IMR-90 (cell line): ENCODE data around the gene FSD1. TPM values are rescaled to one million over a fixed set of nuclear protein-coding genes. Genes with fewer than 3 reads are reported as not detected.

Experiments used
- ATAC-seq: fragments of 200-7000 bp; cut with Tn5 transposase; 2 replicates; pipeline ENCODE4 v1.9.1; 2020; ENCODE audit warnings: low read depth, mild to moderate bottlenecking, moderate library complexity
- BruUV-seq: library from RNA; stranded (reverse); fragments of 400-500 nt; replicated peaks from 2 replicates; lab custom pipeline; 2021; lab: Mats Ljungman, UMichigan
- CTCF ChIA-PET: fragments of 300-600 bp; formaldehyde crosslinking; extraction: SDS; loops from one replicate; lab custom pipeline; 2021; ENCODE audit warnings: antibody characterized with exemption; lab: Yijun Ruan, JAX
- POLR2A ChIA-PET: fragments of 300-600 bp; sonication (Branson Sonifier 250); formaldehyde crosslinking; loops from one replicate; lab custom pipeline; 2022; ENCODE audit warnings: antibody characterized with exemption; ENCODE audit not compliant: unreplicated experiment; lab: Charles Lee
- DNase-seq: peaks from one replicate; pipeline ENCODE4 v3.0.0; 2013
- H2AFZ ChIP-seq: replicated peaks from 2 replicates; pipeline ENCODE3; 2013; ENCODE audit warnings: low read length, mild to moderate bottlenecking; ENCODE audit not compliant: poor library complexity
- H2AK5ac ChIP-seq: 2 replicates; pipeline ENCODE4 v1.6.1; 2013; ENCODE audit warnings: low read depth, low read length, inconsistent platforms
- H2AK9ac ChIP-seq: replicated peaks from 2 replicates; pipeline ENCODE3; 2013; ENCODE audit warnings: mild to moderate bottlenecking, low read depth, low read length, moderate library complexity; ENCODE audit not compliant: poor library complexity
- H2BK120ac ChIP-seq: 2 replicates; pipeline ENCODE4 v1.6.1; 2013; ENCODE audit warnings: low read depth, low read length, inconsistent platforms
- H2BK15ac ChIP-seq: 3 replicates; pipeline ENCODE4 v1.6.1; 2013; ENCODE audit warnings: low read depth, low read length, inconsistent platforms
- H2BK20ac ChIP-seq: 2 replicates; pipeline ENCODE4 v1.6.1; 2013; ENCODE audit warnings: low read depth, mild to moderate bottlenecking, inconsistent platforms, low read length, moderate library complexity
- H2BK5ac ChIP-seq: 2 replicates; pipeline ENCODE4 v1.6.1; 2013; ENCODE audit warnings: mild to moderate bottlenecking, low read depth, low read length, inconsistent platforms; ENCODE audit not compliant: poor library complexity, severe bottlenecking
- H3K14ac ChIP-seq: replicated peaks from 2 replicates; pipeline ENCODE4 v1.6.1; 2013; ENCODE audit warnings: low read depth, low read length, inconsistent platforms
- H3K18ac ChIP-seq: 2 replicates; pipeline ENCODE4 v1.6.1; 2013; ENCODE audit warnings: low read depth, low read length, control low read depth
- H3K23ac ChIP-seq: 2 replicates; pipeline ENCODE4 v1.6.1; 2013; ENCODE audit warnings: low read depth, low read length, inconsistent platforms
- H3K27ac ChIP-seq: 2 replicates; pipeline ENCODE4 v1.5.1; 2013; ENCODE audit warnings: mild to moderate bottlenecking, control low read depth, low read length; ENCODE audit not compliant: insufficient read depth
- H3K27me3 ChIP-seq: 2 replicates; pipeline ENCODE4 v1.6.1; 2013; ENCODE audit warnings: low read length; ENCODE audit not compliant: control insufficient read depth, insufficient read depth
- H3K36me3 ChIP-seq: 2 replicates; pipeline ENCODE4 v1.6.1; 2013; ENCODE audit warnings: low read length, mixed read lengths; ENCODE audit not compliant: control insufficient read depth, insufficient read depth
- H3K4ac ChIP-seq: 2 replicates; pipeline ENCODE4 v1.6.1; 2013; ENCODE audit warnings: low read depth, low read length, inconsistent platforms
- H3K4me1 ChIP-seq: 2 replicates; pipeline ENCODE4 v1.6.1; 2013; ENCODE audit warnings: low read length, mixed read lengths; ENCODE audit not compliant: control insufficient read depth, insufficient read depth
- H3K4me2 ChIP-seq: 2 replicates; pipeline ENCODE4 v1.6.1; 2013; ENCODE audit warnings: low read depth, mild to moderate bottlenecking, control low read depth, low read length, moderate library complexity
- H3K4me3 ChIP-seq: 2 replicates; pipeline ENCODE4 v1.5.1; 2013; ENCODE audit warnings: low read depth, mild to moderate bottlenecking, control low read depth, low read length, moderate library complexity; ENCODE audit not compliant: insufficient read depth
- H3K56ac ChIP-seq: 2 replicates; pipeline ENCODE4 v1.6.1; 2013; ENCODE audit warnings: low read length, inconsistent platforms; ENCODE audit not compliant: insufficient read depth; ENCODE audit errors: extremely low read depth
- H3K79me1 ChIP-seq, 2 experiments: 2 replicates each; pipeline ENCODE4 v1.6.1; 2013; ENCODE audit warnings: low read length in 2 of 2, inconsistent platforms in 1 of 2, low read depth in 1 of 2
- H3K9ac ChIP-seq: 2 replicates; pipeline ENCODE4 v1.6.1; 2013; ENCODE audit warnings: low read depth, low read length, control low read depth
- H3K9me1 ChIP-seq: 2 replicates; pipeline ENCODE4 v1.6.1; 2013; ENCODE audit warnings: low read length, inconsistent platforms; ENCODE audit not compliant: insufficient read depth
- H3K9me3 ChIP-seq: 2 replicates; pipeline ENCODE4 v1.6.1; 2013; ENCODE audit warnings: low read length; ENCODE audit not compliant: control insufficient read depth, insufficient read depth
- H4K20me1 ChIP-seq: 2 replicates; pipeline ENCODE4 v1.6.1; 2013; ENCODE audit warnings: low read length, inconsistent platforms; ENCODE audit not compliant: insufficient read depth
- H4K5ac ChIP-seq: 2 replicates; pipeline ENCODE4 v1.6.1; 2013; ENCODE audit warnings: mild to moderate bottlenecking, low read depth, low read length, control low read depth
- H4K8ac ChIP-seq, 2 experiments: 2 replicates each; pipeline ENCODE4 v1.6.1; 2013; ENCODE audit warnings: low read depth in 2 of 2, low read length in 2 of 2, control low read depth in 1 of 2, inconsistent platforms in 1 of 2
- H4K91ac ChIP-seq: 2 replicates; pipeline ENCODE4 v1.6.1; 2013; ENCODE audit warnings: low read depth, low read length, inconsistent platforms; ENCODE audit not compliant: insufficient read depth
- BHLHE40 ChIP-seq: fragments of 150-350 bp; IDR thresholded peaks from 2 replicates; pipeline ENCODE4 v1.6.1; 2016; ENCODE audit warnings: mild to moderate bottlenecking, low read depth, low read length
- RAD21 ChIP-seq: IDR thresholded peaks from 2 replicates; pipeline ENCODE4 v1.6.1; 2012; ENCODE audit warnings: low read length, improper control_type of control experiment
- RFX5 ChIP-seq: IDR thresholded peaks from 2 replicates; pipeline ENCODE4 v1.8.0; 2012; ENCODE audit warnings: low read depth, mild to moderate bottlenecking, low read length, moderate library complexity
- WGBS, 2 experiments: methylation state at CpG; one replicate each; pipeline versions ENCODE4 v1.1.5 to v1.1.7; 2013; ENCODE audit warnings: missing lambda C conversion rate in 2 of 2; ENCODE audit not compliant: insufficient read length in 1 of 2; ENCODE audit errors: extremely low coverage in 2 of 2; 5-methylcytosine and 5-hydroxymethylcytosine counted together
- dilution Hi-C: fragments of 300-500 bp; cut with HindIII; formaldehyde crosslinking; loops from one replicate; pipeline ENCODE4 v1.14.3; 2018; ENCODE audit warnings: low sequenced_read_pairs; ENCODE audit not compliant: unreplicated experiment
- in situ Hi-C: fragments of 300-500 bp; cut with MboI; formaldehyde crosslinking; loops from 3 replicates; pipeline ENCODE4 v1.14.3; 2019; ENCODE audit warnings: low sequenced_read_pairs, inconsistent platforms, mixed read lengths
- intact Hi-C: fragments of 100-400 bp; cut with micrococcal nuclease; formaldehyde crosslinking; loops from 2 replicates; pipeline ENCODE4 v1.10.0; 2022
- polyA plus RNA-seq, 3 experiments: library from polyadenylated mRNA; depleted of rRNA; stranded (reverse); fragments of >200 nt; gene quantifications; 2 replicates each; pipeline ENCODE4 v1.2.3, GENCODE V29; 2012; ENCODE audit warnings: low replicate concordance in 1 of 3
- total RNA-seq: library from RNA; depleted of rRNA; stranded (reverse); fragments of >200 nt; gene quantifications from 2 replicates; pipeline ENCODE4 v1.2.3, GENCODE V29; 2012

FSD1 gene
- total and polyA plus RNA-seq, 2 of the 4 experiments (the other 2 are of a cell fraction) = 17.4 to 24.4 TPM

GRCh38 chr19:4302243-4302640 is 2.2 kb upstream of the FSD1 start, which contains the start of gene TMIGD2:
TMIGD2 (minus strand) TSS chr19:4302389; CDS start chr19:4302385, 4 bp downstream.
- POLR2A ChIA-PET = no interaction called here

More at GRCh38 chr19:4302243-4302640, 2.2 kb upstream of the FSD1 start, which contains the start of gene TMIGD2:
- Histone ChIP-seq H3K14ac (no peak within 1 kb of the TSS), H3K4me3 (no peak within 1 kb of the TSS), H2BK20ac (no peak within 1 kb of the TSS), H3K18ac (no peak within 1 kb of the TSS), H4K20me1 (no peaks in the 10 kb centered on the region), H3K9me3 (no peaks in the 10 kb centered on the region), H4K8ac (no peak within 1 kb of the TSS), H3K27ac (no peak within 1 kb of the TSS), H2BK120ac (no peak within 1 kb of the TSS), H3K4me2 (no peak within 1 kb of the TSS), H2BK15ac (no peak within 1 kb of the TSS), H2AK5ac (no peak within 1 kb of the TSS), H3K9ac (no peak within 1 kb of the TSS), H3K79me1 (peaks cover 0 to 3% of the 10 kb centered on the region in 2 experiments; a peak in 1 of 4 replicates), H3K4ac (no peak within 1 kb of the TSS), H2AFZ (peak within 1 kb of the TSS; percentile 41), H4K5ac (no peak within 1 kb of the TSS), H3K27me3 (no peaks in the 10 kb centered on the region), H3K23ac (no peak within 1 kb of the TSS), H3K36me3 (no peaks in the 10 kb centered on the region), H3K4me1 (no peaks in the 10 kb centered on the region), H3K56ac (no peak within 1 kb of the TSS), H4K91ac (no peak within 1 kb of the TSS), H2AK9ac (no peak within 1 kb of the TSS), H3K9me1 (peaks cover 6% of the 10 kb centered on the region; the same call in 1 of the 2 replicates), H2BK5ac (no peak within 1 kb of the TSS)
- no CpG with 5 or more reads among the region's 8 CpGs for WGBS, 2 experiments
- intact Hi-C loops (no loop called here), dilution Hi-C loops (no loop called here), in situ Hi-C loops (no loop called here)
- DNase-seq (no peak), ATAC-seq (no peak)
- CTCF ChIA-PET = no interaction called here
- TF ChIP-seq BHLHE40 = no peak
- TF ChIP-seq RAD21 = no peak
- TF ChIP-seq RFX5 = no peak
- no TSS peak for BruUV-seq
